ENCODE measurements around the gene STK35. TPM values are rescaled to one million over a fixed set of nuclear protein-coding genes. Genes with fewer than 3 reads are reported as not detected.

The STK35 gene
- total and polyA plus RNA-seq, 2 experiments from 2014 or later = 14.2 to 59.7 TPM

DNA sequence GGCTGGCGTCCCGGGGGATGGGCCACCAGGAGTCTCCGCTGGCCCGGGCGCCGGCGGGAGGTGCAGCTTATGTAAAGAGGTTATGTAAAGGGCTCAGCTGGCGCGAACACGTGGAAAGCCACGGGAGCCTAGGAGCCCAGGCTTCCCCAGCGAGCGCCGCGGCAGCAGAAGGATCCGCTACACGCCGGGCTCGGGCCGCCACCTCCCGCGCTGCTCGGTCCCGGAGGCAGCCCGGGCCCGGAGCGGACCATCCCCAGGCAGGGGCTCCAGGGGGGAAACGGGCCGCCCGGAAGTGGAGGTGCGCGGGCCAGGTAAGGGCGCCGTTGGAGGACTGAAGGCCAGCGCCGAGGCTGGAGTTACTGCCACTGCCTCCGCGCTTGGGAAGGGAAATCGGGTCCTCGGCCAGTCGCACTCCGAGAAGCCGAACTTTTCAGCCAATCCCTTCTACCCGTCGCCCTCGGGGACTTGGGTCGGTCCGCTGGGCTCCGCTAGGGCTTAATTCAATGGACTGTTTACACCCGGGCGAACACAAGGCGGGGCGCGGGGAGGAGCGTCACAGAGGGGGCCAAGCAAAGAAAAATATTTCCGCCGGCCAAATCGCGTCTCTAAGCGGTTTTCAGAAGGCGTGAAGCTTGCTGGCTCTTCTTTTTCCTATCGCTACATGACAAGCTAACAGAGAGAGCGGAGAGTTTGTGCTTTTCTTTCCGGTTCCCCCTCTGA, 398 bp downstream of the STK35 start:
- peak overlapping the region; percentile 100 for H3K27ac Mint-ChIP-seq
- Histone ChIP-seq H4K20me1 (replicated peaks; ENCODE audit: insufficient read depth) (peaks cover 34% of the 10 kb centered on the region), H3K27ac (ENCODE audit: low read depth) (peak overlapping the region; percentile 98), H3K4me3 (peak overlapping the region; percentile 81), H3K79me2 (replicated peaks; ENCODE audit: insufficient read depth) (peaks cover 39% of the 10 kb centered on the region), H3K4me2 (peak overlapping the region; percentile 90), H3K27me3 (ENCODE audit: insufficient read depth) (no peaks in the 10 kb centered on the region), H3K9me2 (ENCODE audit: insufficient read depth) (no peaks in the 10 kb centered on the region), H3K4me1 (ENCODE audit: insufficient read depth) (peaks cover 33% of the 10 kb centered on the region), H3F3A (replicated peaks; ENCODE audit: low read depth) (no peaks in the 10 kb centered on the region), H3K36me3 (ENCODE audit: insufficient read depth) (peaks cover 17% of the 10 kb centered on the region; the same call in 1 of the 2 replicates), H2AFZ (peak overlapping the region; percentile 88)
- H3K9me3 Mint-ChIP-seq = no peaks in the 10 kb centered on the region
- TF ChIP-seq CREB1 (CRISPR knock-in tag; IDR thresholded peaks at IDR 0.05; ENCODE audit: low read depth) (0 out of 2 replicates have a peak, but pooled peaks have one; percentile 33), EZH2 (IDR thresholded peaks at IDR 0.05; ENCODE audit: low read depth, unreplicated experiment) (no peak), JUNB (IDR thresholded peaks at IDR 0.05; ENCODE audit: unreplicated experiment) (no peak), STAT1 (IDR thresholded peaks at IDR 0.05; ENCODE audit: unreplicated experiment) (no peak), POLR2AphosphoS5 (IDR thresholded peaks at IDR 0.05; ENCODE audit: low read depth) (peak; percentile 61)
- H3K4me3 Mint-ChIP-seq = peak overlapping the region; percentile 90
- peaks cover 36% of the 10 kb centered on the region for H3K4me1 Mint-ChIP-seq
- ATAC-seq (peak; percentile 84), DNase-seq (ENCODE audit: low spot score) (peak; percentile 95)
- H3K36me3 Mint-ChIP-seq (ENCODE audit: low read depth) = peaks cover 26% of the 10 kb centered on the region
- H3K27me3 Mint-ChIP-seq (ENCODE audit: insufficient read depth, low read depth, poor library complexity) = peaks cover 6% of the 10 kb centered on the region

DNA sequence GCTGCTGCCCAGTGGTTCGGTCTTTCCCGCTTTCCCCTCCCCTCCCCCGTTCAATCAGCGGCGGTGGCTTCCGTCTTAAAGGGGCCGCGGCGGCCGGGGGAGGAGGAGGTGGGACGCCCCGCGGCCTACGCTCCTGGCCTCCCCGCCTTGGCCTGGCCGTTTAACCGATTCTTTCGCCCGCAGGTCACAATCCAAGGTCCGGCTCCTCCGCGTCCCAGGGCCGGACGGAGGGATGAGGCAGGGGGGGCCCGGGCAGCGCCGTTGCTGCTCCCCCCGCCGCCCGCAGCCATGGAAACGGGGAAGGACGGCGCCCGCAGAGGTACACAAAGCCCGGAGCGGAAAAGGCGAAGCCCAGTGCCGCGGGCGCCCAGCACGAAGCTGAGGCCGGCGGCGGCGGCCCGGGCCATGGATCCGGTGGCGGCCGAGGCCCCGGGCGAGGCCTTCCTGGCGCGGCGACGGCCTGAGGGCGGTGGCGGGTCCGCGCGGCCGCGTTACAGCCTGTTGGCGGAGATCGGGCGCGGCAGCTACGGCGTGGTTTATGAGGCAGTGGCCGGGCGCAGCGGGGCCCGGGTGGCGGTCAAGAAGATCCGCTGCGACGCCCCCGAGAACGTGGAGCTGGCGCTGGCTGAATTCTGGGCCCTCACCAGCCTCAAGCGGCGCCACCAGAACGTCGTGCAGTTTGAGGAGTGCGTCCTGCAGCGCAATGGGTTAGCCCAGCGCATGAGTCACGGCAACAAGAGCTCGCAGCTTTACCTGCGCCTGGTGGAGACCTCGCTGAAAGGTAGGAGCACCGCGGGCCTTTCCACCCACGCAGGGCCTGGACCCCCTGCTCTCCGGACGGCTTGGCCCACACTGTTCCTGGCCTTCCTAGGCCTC, 1.2 kb downstream of the STK35 start:
- Mint-ChIP-seq H3K36me3 (ENCODE audit: low read depth) (peaks cover 32% of the 10 kb centered on the region), H3K27ac (peak overlapping the region; percentile 100), H3K9me3 (no peaks in the 10 kb centered on the region), H3K4me1 (peaks cover 36% of the 10 kb centered on the region), H3K27me3 (ENCODE audit: insufficient read depth, low read depth, poor library complexity) (peaks cover 6% of the 10 kb centered on the region), H3K4me3 (peak overlapping the region; percentile 90)
- Histone ChIP-seq H3K79me2 (replicated peaks; ENCODE audit: insufficient read depth) (peaks cover 47% of the 10 kb centered on the region), H3K4me3 (peak overlapping the region; percentile 81), H3K4me1 (ENCODE audit: insufficient read depth) (peaks cover 33% of the 10 kb centered on the region), H3K36me3 (ENCODE audit: insufficient read depth) (peaks cover 20% of the 10 kb centered on the region; the same call in 1 of the 2 replicates), H3K27ac (ENCODE audit: low read depth) (peak overlapping the region; percentile 98), H3K9me2 (ENCODE audit: insufficient read depth) (no peaks in the 10 kb centered on the region), H4K20me1 (replicated peaks; ENCODE audit: insufficient read depth) (peaks cover 38% of the 10 kb centered on the region), H3F3A (replicated peaks; ENCODE audit: low read depth) (no peaks in the 10 kb centered on the region), H3K27me3 (ENCODE audit: insufficient read depth) (no peaks in the 10 kb centered on the region), H3K4me2 (peak overlapping the region; percentile 90), H2AFZ (peak overlapping the region; percentile 88)
- TF ChIP-seq JUNB (IDR thresholded peaks at IDR 0.05; ENCODE audit: unreplicated experiment) = no peak
- 0 out of 2 replicates have a peak, but pooled peaks have one; percentile 0 for TF ChIP-seq CREB1 (CRISPR knock-in tag; IDR thresholded peaks at IDR 0.05; ENCODE audit: low read depth)
- peak; percentile 59; the same call in 1 of the 2 replicates for TF ChIP-seq POLR2AphosphoS5 (IDR thresholded peaks at IDR 0.05; ENCODE audit: low read depth)
- ATAC-seq (peak; percentile 64), DNase-seq (ENCODE audit: low spot score) (peak; percentile 94)

DNA sequence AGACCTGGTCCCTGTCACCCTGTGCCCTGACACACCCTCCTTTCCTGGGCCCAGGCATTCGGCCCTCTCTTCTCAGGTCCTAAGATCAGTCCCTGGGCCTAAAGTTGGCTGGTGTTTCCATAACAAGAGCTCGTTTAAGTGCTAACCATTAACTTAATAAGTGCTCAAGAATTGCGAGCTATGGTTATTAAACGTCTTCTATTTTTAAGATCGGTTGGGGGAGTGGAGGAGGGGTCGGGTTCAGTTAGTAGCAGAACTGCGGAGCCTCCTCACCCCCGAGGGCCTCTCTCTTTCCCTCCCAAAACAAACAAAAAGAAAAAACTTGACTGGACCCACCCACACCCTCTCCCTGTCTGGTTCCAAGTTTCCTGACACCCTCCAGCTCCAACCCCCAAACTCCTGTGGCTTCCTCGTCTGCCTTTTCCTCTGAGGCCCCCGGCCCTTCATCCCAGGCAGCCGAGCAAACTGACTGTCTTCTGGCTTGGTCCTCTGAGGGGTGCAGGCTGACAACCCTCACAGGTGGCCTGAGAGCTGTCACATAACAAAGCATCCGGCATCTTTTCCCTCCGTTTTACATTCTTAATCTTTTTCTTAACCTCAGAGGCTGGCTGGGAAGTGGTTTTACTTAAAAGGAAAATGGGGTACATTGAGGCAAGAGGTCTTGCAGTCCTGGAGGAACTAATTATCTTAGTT, 2.0 kb downstream of the STK35 start:
- no peaks in the 10 kb centered on the region for H3K9me2 ChIP-seq (ENCODE audit: insufficient read depth)
- peaks cover 33% of the 10 kb centered on the region for H3K4me1 ChIP-seq (ENCODE audit: insufficient read depth)
- peaks cover 20% of the 10 kb centered on the region for H3K36me3 ChIP-seq (ENCODE audit: insufficient read depth)
- H3K4me2 ChIP-seq = peak overlapping the region; percentile 90
- H3K4me1 Mint-ChIP-seq = peaks cover 36% of the 10 kb centered on the region
- H3K27ac Mint-ChIP-seq = no peak overlapping the region
- peaks cover 46% of the 10 kb centered on the region for H4K20me1 ChIP-seq (replicated peaks; ENCODE audit: insufficient read depth)
- ATAC-seq (no peak), DNase-seq (ENCODE audit: low spot score) (peak; percentile 15)
- no peak overlapping the region for H3K27ac ChIP-seq (ENCODE audit: low read depth)
- peaks cover 32% of the 10 kb centered on the region for H3K36me3 Mint-ChIP-seq (ENCODE audit: low read depth)
- H3K79me2 ChIP-seq (replicated peaks; ENCODE audit: insufficient read depth) = peaks cover 55% of the 10 kb centered on the region
- peaks cover 6% of the 10 kb centered on the region for H3K27me3 Mint-ChIP-seq (ENCODE audit: insufficient read depth, low read depth, poor library complexity)
- H3K4me3 Mint-ChIP-seq = peak overlapping the region; percentile 90
- H3K9me3 Mint-ChIP-seq = no peaks in the 10 kb centered on the region
- H3F3A ChIP-seq (replicated peaks; ENCODE audit: low read depth) = no peaks in the 10 kb centered on the region
- no peak overlapping the region for H2AFZ ChIP-seq
- H3K27me3 ChIP-seq (ENCODE audit: insufficient read depth) = no peaks in the 10 kb centered on the region
- peak overlapping the region; percentile 81 for H3K4me3 ChIP-seq
- TF ChIP-seq, protein P1, sequence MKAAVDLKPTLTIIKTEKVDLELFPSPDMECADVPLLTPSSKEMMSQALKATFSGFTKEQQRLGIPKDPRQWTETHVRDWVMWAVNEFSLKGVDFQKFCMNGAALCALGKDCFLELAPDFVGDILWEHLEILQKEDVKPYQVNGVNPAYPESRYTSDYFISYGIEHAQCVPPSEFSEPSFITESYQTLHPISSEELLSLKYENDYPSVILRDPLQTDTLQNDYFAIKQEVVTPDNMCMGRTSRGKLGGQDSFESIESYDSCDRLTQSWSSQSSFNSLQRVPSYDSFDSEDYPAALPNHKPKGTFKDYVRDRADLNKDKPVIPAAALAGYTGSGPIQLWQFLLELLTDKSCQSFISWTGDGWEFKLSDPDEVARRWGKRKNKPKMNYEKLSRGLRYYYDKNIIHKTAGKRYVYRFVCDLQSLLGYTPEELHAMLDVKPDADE (IDR thresholded peaks at IDR 0.05) = no peak
- TF ChIP-seq EZH2 (IDR thresholded peaks at IDR 0.05; ENCODE audit: low read depth, unreplicated experiment) (no peak), ZNF331 (CRISPR knock-in tag; IDR thresholded peaks at IDR 0.05; ENCODE audit: low read depth) (no peak), JUNB (IDR thresholded peaks at IDR 0.05; ENCODE audit: unreplicated experiment) (no peak), EZH2phosphoT487 (IDR thresholded peaks at IDR 0.05; ENCODE audit: unreplicated experiment) (no peak), POLR2AphosphoS5 (IDR thresholded peaks at IDR 0.05; ENCODE audit: low read depth) (no peak), ZNF114 (CRISPR knock-in tag; IDR thresholded peaks at IDR 0.05) (no peak)
